Inflammatory macrophage (primary cell): ENCODE measurements around the gene NUP214.

Experiments used
- DNase-seq, 2 donors: peaks; one replicate each; pipeline ENCODE4 v3.0.0-alpha.2; 2020 to 2022

NUP214 gene

GRCh38 chr9:131279196-131279862 lies 153.9 kb downstream of the NUP214 start:
- DNase-seq = no peak

- DNase-seq = peak; percentile 50 to 87
Measured at GRCh38 chr9:131279863-131280570, 154.6 kb downstream of the NUP214 start.

- DNase-seq = no peak
Measured at GRCh38 chr9:131280660-131281059, 155.3 kb downstream of the NUP214 start.

- DNase-seq = no peak
Measured at GRCh38 chr9:131281119-131281965, 156.0 kb downstream of the NUP214 start.

- no peak for DNase-seq
Measured at GRCh38 chr9:131282175-131282574, 156.8 kb downstream of the NUP214 start.

GRCh38 chr9:131282688-131283422 lies 157.5 kb downstream of the NUP214 start:
- no peak for DNase-seq
